ENCODE measurements around the gene RAB5IF. TPM values are rescaled to one million over a fixed set of nuclear protein-coding genes. Genes with fewer than 3 reads are reported as not detected.

RAB5IF gene
- total RNA-seq, 1 donor from 2014 or later: 65.2 TPM

DNA sequence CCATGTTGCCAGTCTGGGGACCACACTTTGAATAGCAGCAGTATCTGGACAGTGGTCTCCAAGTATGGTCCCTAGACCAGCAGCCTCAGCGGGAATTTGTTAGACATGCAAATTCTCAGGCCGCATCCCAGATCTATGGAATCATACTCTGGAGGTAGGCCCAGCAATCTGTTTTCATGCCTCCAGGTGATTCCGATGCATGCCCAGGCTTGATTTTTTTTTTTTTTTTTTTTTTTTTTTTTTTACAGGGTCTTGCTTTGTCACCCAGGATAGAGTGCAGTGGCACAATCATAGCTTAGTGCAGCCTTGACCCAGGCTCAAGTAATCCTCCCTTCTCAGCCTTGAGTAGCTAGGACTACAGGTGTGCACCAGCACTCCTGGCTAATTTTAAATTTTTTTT lies 41.1 kb downstream of the RAB5IF start:
- DNase-seq (ENCODE audit: extremely low spot score, unreplicated experiment): no peak
- H3K4me1 Mint-ChIP-seq (ENCODE audit: unreplicated experiment): no peaks in the 10 kb centered on the region
- H3K27ac Mint-ChIP-seq (ENCODE audit: unreplicated experiment): no peak overlapping the region
- TF ChIP-seq, protein P1, sequence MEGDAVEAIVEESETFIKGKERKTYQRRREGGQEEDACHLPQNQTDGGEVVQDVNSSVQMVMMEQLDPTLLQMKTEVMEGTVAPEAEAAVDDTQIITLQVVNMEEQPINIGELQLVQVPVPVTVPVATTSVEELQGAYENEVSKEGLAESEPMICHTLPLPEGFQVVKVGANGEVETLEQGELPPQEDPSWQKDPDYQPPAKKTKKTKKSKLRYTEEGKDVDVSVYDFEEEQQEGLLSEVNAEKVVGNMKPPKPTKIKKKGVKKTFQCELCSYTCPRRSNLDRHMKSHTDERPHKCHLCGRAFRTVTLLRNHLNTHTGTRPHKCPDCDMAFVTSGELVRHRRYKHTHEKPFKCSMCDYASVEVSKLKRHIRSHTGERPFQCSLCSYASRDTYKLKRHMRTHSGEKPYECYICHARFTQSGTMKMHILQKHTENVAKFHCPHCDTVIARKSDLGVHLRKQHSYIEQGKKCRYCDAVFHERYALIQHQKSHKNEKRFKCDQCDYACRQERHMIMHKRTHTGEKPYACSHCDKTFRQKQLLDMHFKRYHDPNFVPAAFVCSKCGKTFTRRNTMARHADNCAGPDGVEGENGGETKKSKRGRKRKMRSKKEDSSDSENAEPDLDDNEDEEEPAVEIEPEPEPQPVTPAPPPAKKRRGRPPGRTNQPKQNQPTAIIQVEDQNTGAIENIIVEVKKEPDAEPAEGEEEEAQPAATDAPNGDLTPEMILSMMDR (IDR thresholded peaks at IDR 0.05): no peak
- peaks cover 5% of the 10 kb centered on the region for H3K36me3 Mint-ChIP-seq (ENCODE audit: unreplicated experiment)
- H3K27me3 Mint-ChIP-seq (ENCODE audit: unreplicated experiment): no peaks in the 10 kb centered on the region
- H3K4me3 Mint-ChIP-seq (ENCODE audit: unreplicated experiment): no peak overlapping the region
- no peaks in the 10 kb centered on the region for H3K9me3 Mint-ChIP-seq (ENCODE audit: unreplicated experiment)

DNA sequence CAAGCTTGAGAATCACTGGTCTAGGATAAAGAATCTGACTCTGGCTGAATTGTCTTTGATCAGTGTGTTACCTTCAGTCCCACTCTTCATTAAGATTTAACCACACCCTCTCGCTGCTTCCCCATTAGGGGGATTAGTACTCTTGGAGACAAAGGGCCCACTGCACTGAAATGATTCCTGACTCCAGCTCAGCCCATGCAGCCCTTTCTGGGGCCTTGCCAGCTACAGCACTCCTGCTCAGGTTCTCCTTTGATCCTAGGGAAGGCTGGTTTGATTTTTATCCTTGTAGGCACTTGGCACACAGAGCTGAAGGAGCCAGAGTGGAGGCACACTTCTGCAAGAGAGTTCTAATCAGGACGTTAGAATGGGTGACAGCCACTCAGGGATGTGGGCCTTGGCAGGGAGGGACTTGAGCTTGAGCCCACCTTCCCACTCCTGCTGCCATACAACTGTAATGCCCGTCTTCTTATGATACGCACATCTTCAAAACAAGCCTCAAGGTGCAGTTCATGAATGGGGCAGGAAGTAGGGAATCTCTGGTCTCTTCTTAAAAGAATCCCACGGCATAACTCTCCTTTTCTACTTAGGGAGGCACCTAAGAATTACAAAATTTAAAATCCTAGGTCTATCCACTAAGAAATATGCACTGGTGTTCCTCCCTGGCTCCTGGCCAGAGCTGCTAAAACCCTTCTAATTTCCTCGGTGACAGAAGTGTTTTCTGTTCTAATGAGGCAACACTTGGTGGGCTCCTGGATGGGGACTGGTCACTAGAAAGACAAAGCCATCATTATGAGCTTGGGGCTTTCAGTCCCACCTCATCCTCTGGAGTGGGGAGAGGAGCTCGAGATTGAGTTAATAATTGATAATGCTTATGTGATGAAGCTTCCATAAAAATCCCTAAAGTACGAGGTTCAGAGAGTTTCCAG lies 41.9 kb downstream of the RAB5IF start:
- H3K36me3 Mint-ChIP-seq (ENCODE audit: unreplicated experiment): peaks cover 5% of the 10 kb centered on the region
- DNase-seq (ENCODE audit: extremely low spot score, unreplicated experiment): no peak
- no peak overlapping the region for H3K4me3 Mint-ChIP-seq (ENCODE audit: unreplicated experiment)
- H3K27me3 Mint-ChIP-seq (ENCODE audit: unreplicated experiment): no peaks in the 10 kb centered on the region
- no peaks in the 10 kb centered on the region for H3K9me3 Mint-ChIP-seq (ENCODE audit: unreplicated experiment)
- H3K27ac Mint-ChIP-seq (ENCODE audit: unreplicated experiment): no peak overlapping the region
- no peaks in the 10 kb centered on the region for H3K4me1 Mint-ChIP-seq (ENCODE audit: unreplicated experiment)
- TF ChIP-seq, protein P1 (IDR thresholded peaks at IDR 0.05): no peak

DNA sequence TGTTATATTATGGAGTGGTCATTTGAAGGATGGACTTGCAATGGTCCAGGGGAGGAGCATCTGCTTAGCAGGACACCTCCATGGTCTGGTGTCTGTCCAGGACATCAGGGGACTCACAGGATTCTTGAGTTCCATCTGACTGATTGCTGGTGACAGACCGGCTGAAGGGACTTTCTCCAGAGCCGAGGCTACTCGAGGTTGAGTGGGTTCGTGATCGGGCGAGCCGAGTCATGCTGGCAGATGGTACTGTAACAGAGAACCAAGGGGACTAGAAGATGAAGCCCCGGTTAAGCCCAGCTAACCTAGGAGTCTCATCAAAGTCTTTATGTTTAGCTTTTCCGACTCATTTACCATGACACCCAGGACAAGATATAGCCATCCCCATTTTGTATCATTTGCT lies 47.9 kb downstream of the RAB5IF start:
- H3K27me3 Mint-ChIP-seq (ENCODE audit: unreplicated experiment): no peaks in the 10 kb centered on the region
- no peak overlapping the region for H3K4me3 Mint-ChIP-seq (ENCODE audit: unreplicated experiment)

DNA sequence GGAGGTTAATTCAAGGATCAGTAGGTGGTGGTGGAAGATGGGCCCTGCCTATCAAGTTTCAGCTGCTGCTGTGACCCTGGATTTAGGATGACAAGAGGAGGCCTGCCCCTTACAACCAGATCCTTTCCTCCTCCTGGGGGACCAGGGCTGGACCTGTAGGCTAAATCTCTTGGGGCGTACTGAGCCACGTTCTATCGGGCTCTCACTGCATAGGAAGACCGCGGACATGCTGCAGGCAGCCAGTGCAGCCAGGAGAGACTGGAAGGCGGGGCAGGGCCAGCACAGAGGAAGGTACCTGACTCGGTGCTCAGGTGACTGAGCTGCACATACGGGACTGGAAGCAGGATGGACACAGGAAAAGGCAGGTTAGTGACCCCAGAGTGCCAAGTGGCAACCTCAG lies 48.9 kb downstream of the RAB5IF start:
- no peak for DNase-seq (ENCODE audit: extremely low spot score, unreplicated experiment)
- no peaks in the 10 kb centered on the region for H3K9me3 Mint-ChIP-seq (ENCODE audit: unreplicated experiment)
- H3K36me3 Mint-ChIP-seq (ENCODE audit: unreplicated experiment): peaks cover 17% of the 10 kb centered on the region
- no peak overlapping the region for H3K4me3 Mint-ChIP-seq (ENCODE audit: unreplicated experiment)
- H3K4me1 Mint-ChIP-seq (ENCODE audit: unreplicated experiment): no peaks in the 10 kb centered on the region
- no peak overlapping the region for H3K27ac Mint-ChIP-seq (ENCODE audit: unreplicated experiment)
- TF ChIP-seq, protein P1 (IDR thresholded peaks at IDR 0.05): no peak
- H3K27me3 Mint-ChIP-seq (ENCODE audit: unreplicated experiment): no peaks in the 10 kb centered on the region

More for the DNA sequence above, 47.9 kb downstream of the RAB5IF start:
- no peak overlapping the region for H3K27ac Mint-ChIP-seq (ENCODE audit: unreplicated experiment)
- H3K9me3 Mint-ChIP-seq (ENCODE audit: unreplicated experiment): no peaks in the 10 kb centered on the region
- no peak for DNase-seq (ENCODE audit: extremely low spot score, unreplicated experiment)
- TF ChIP-seq, protein P1 (IDR thresholded peaks at IDR 0.05): no peak
- H3K4me1 Mint-ChIP-seq (ENCODE audit: unreplicated experiment): no peaks in the 10 kb centered on the region
- H3K36me3 Mint-ChIP-seq (ENCODE audit: unreplicated experiment): peaks cover 17% of the 10 kb centered on the region

DNA sequence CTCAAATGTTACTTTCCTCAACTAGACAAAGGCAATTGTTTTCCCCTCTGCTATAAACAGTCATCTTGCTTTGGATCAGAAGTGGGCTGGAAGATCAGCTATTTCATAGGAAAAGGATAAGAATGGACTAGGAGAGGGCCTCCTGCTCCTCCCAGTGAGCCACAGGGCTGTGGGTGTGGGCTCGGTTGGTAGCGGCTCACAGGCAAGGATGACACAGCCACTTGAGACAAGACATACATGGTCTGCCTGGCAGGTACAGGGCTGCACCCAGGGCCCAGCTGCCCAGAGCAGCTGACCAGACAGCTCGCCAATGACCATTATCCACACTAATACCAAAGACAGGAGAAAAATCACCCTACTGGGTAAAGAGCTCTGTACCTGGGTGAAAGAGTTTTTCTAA lies 49.4 kb downstream of the RAB5IF start:
- no peak for DNase-seq (ENCODE audit: extremely low spot score, unreplicated experiment)
- Mint-ChIP-seq H3K27ac (ENCODE audit: unreplicated experiment) (no peak overlapping the region), H3K4me1 (ENCODE audit: unreplicated experiment) (no peaks in the 10 kb centered on the region), H3K4me3 (ENCODE audit: unreplicated experiment) (no peak overlapping the region), H3K36me3 (ENCODE audit: unreplicated experiment) (peaks cover 17% of the 10 kb centered on the region), H3K27me3 (ENCODE audit: unreplicated experiment) (no peaks in the 10 kb centered on the region), H3K9me3 (ENCODE audit: unreplicated experiment) (no peaks in the 10 kb centered on the region)
- TF ChIP-seq, protein P1 (IDR thresholded peaks at IDR 0.05): no peak

Data from osteocyte (in vitro differentiated cells).